KG1 (cell line): ENCODE data around the gene SIGLEC6.
A peak's percentile ranks its signal among the peaks of the same experiment; 100 is the strongest.
"Not testable (repeated sequence)": the region's sequence is repeated elsewhere in the genome, so short reads cannot be mapped to it uniquely, and the experiment has no call there.

ENCODE experiments used
- DNase-seq: peaks from one replicate; lab custom pipeline; 2025; lab: John Stamatoyannopoulos, UW

SIGLEC6 gene

GRCh38 chr19:51508059-51508733 is 23.3 kb downstream of the SIGLEC6 start:
- no peak for DNase-seq

DNA sequence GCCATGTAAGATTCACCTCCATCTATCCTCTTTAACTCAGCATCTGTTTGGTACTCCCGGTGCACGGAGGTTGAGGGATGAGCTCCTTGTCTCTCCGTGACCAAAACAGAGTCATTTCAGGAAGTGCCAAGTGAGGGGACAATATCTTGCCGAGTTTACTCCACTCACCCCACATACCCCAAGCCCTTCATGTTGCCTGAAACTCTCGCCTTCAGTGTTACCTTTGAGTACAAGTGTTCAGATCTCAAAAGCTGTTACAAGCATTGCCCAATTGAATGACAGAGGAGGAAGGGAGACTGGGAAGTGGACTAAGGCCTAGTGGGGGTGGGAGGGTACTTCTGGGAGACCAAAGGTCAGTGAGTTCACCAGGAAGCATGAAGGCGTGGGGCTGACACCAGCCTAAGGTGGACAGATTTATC is 23.8 kb downstream of the SIGLEC6 start:
- DNase-seq: no peak

DNA sequence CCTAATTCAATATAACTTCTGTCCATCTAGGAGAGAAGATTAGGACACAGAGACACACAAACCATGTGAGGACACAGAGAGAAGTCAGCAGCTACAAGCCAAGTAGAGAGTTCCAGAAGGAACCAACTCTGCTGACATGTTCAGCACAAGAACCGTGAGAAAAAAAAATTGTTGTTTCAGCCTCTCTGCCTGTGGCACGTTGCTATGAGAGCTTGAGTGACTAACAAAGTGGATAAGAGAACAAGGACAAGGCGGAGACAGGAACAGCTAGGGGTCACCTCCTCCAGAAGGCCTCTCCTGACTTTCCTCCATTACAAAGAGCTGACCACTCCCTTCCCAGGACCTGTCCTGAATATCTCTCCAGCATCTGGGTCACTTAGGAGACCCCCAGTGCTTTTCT is 24.3 kb downstream of the SIGLEC6 start:
- no peak for DNase-seq

DNA sequence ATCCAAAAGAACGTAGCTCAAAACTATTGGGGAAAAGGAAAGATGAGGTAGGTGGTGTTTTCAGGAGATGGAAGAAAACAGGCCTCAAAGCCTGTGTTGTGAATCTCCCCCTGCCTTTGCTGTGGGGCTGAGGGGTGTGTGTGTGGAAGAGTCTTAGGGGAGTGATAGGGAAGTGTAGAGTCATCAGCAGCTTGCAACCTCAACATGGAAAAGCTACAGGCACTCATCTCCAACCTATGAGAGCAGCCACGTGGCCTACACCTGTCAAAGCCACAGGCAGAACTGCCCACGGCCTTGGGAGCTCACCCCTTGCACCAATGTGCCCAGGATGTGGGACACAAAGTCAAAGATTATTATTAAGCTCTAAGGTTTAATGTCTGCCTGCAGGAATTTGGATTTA is 25.6 kb downstream of the SIGLEC6 start:
- no peak for DNase-seq

GRCh38 chr19:51503896-51504295 is 27.6 kb downstream of the SIGLEC6 start:
- no peak for DNase-seq

DNA sequence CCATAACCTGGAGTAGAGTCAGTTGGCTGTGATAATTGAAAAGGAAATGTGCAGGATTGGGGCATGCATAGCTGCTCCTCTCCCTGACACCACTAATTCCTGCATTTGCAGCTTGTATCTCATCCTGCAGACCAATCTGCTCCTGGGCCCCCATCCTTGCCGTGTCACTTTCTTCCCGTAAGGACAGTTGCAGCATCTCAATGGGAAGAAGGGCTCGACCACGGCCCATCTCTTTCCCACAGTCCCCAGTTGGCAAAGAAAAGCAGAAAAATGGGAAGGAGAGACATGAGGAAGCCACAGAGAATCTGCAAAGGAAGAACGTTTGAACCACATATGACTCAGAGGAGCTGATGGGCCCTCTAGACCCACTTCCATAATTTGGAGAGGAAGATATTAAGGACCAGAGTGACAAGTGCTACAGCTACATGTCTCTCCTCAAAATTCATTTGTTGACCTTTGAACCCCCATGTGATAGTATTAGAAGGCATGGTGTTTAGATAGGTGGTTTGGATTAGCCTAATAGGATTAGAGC is 28.1 kb downstream of the SIGLEC6 start:
- DNase-seq: peak; percentile 50

DNA sequence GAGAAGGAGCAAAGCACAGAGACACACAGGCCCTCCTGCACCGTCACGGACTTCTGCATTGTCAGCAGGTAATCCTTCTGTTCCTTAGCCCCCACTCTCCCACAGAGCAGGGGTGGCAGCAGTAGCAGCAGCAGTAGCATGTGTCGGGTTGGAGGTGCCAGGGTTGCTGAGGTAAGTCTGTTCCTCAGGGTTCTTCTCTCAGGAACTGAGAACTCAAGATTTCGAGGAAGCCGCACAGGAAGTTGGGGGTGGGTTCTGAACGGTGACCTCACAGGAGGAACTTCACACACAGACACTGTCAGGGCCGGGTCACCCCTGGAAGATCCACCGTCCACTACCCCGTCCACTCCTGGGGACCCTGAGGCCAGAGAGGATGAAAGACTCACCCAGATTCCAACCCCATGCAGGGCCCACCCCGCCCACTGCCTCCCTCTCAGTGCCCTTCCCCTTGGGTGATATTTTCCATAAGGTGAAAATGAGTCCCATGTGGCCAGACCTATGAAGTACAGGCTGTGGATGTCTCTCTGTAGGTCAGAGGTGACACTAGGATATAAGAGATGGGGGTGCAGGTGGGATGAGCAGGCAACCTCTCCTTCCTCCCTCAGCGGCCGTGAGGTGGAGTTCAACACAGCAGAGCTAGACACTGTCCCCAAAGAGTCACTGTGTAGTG is 29.7 kb downstream of the SIGLEC6 start, which contains the start of gene SIGLEC12:
Gene SIGLEC12, minus strand, starts transcription at position 207 of the 670 bp plus-strand sequence. Its CDS starts 67 bp downstream, at position 140.
- DNase-seq: peak; percentile 59

- not testable (repeated sequence) for DNase-seq
Observed at GRCh38 chr19:51500931-51501330, 30.5 kb downstream of the SIGLEC6 start.

DNA sequence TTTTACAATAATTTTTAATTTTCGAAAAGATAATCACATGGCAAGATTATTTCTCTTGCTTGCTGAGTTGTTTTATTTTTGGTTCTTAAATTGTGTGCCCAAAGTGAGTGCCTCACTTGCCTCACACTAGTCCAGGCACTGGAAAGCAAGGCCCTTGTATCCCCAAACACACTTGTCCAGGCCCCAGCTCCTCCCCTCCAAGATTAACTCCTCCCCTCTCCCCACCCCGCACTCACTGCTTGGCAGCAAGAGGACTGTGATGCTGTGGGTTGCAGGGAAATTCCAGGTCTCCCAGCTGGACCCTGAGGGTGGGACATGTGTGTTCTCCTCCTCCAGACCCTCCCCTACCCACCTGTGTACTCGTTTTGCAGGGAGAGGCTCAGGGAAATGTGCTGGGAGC is 33.8 kb downstream of the SIGLEC6 start:
- no peak for DNase-seq

DNA sequence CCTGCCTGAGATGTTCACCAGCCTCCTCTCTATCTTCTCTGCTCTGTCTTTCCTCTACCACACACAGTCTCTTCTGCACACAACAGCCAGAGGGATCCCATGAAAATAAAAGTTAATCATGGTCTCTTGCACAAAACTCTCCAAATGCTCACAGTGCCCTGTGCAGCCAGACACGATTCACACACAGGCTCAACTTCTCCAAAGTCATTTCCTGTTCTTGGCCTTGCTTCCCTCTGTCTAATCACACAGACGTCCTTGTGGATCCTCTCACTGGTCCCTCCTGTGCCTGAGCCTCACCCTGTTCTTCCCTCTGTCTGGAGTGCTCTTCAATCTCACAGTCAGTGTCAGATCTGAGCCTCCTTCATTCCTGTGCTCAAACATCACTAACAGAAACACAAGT is 37.7 kb downstream of the SIGLEC6 start:
- DNase-seq: no peak

DNA sequence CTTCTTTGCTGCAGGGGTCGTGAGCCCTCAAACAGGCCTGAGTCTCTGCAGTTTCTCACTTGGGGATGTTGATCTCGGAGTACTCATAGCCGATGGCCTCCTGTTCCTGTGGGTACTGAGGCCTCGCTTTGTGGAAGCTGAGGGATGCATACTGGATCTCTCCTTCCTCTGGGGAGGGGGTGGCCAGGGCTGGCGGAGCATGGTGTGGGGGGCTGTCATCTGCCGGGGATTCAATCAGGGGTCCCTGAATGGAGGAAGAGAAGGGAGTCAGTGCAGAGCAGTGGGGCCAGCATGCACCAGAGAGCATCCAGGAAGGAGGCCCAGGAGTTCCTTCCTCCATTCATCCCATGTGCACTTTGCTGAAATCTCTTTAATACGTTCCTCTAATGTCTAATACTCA is 39.9 kb downstream of the SIGLEC6 start:
- no peak for DNase-seq

DNA sequence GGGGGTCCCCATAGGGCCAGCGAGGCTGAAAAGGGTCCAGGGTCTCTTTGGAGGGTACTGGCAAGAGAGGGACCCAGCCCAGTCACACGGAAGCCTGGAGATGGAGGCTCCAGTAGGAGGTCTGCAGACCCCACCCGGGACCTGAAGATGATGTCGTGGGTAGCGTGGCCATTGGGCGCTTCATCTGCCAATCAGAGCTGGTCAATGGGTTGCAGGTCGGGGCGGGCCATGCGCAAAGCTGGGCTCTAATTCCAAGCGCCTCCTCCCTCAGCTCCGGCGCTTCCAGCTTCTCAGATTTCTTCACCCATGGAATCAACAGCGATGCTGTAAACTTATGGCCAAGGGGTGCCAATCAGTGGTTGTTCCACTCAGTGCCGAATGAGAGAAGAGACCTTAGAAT is 40.8 kb downstream of the SIGLEC6 start:
- DNase-seq: no peak

GRCh38 chr19:51489113-51489512 is 42.4 kb downstream of the SIGLEC6 start:
- DNase-seq: no peak

DNA sequence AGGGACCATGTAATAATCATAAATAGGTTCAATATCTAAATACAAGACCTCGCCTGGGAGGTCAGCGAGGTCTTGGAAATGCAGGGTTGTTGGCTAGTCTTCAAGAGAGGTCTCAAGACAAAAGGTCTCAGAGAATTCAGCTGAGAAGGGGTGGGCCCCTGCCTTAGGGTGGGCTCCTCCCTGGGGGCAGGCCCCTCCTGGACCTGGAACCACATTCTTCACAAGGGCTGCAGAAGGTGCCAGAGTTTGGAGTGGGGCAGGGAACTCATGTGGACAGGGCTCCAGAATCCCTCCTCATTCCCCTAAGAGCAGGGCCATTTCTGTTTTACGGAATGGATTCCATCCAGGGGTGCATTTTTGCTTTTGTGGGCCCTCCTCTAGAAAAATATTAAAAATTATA is 43.0 kb downstream of the SIGLEC6 start:
- DNase-seq: no peak

DNA sequence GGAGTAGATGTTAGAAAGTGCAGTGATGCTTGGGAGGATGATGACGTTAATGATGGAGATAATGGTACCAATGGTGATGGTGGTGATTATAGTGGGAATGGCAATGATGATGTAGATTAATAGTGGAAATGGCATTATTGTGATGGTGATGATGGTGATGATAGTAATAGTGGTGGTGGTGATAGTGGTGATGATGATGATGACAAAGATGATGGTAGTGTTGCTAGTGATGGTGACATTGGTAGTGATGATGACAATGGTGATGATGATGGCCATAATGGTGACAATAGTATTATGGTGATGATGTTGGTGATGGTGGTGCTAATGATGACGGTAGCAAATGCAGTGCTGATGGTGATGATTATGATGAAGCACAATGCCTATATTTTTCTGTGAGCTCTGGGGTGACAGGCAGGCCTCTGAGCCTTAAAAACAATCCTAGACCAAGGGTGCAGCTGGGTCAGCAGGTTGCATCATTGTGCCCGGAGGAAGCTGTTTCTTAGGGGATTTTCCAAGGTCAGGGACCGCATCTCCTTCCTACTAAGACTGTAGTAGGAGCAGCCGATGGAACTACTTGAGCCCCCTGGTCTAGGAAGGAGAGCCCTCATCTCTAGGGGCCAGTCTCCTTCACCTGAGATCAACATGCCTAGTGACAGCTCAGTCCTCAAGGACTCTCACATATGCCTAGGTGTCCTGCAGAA is 45.4 kb downstream of the SIGLEC6 start:
- no peak for DNase-seq

GRCh38 chr19:51480590-51480989 is 50.9 kb downstream of the SIGLEC6 start:
- no peak for DNase-seq

DNA sequence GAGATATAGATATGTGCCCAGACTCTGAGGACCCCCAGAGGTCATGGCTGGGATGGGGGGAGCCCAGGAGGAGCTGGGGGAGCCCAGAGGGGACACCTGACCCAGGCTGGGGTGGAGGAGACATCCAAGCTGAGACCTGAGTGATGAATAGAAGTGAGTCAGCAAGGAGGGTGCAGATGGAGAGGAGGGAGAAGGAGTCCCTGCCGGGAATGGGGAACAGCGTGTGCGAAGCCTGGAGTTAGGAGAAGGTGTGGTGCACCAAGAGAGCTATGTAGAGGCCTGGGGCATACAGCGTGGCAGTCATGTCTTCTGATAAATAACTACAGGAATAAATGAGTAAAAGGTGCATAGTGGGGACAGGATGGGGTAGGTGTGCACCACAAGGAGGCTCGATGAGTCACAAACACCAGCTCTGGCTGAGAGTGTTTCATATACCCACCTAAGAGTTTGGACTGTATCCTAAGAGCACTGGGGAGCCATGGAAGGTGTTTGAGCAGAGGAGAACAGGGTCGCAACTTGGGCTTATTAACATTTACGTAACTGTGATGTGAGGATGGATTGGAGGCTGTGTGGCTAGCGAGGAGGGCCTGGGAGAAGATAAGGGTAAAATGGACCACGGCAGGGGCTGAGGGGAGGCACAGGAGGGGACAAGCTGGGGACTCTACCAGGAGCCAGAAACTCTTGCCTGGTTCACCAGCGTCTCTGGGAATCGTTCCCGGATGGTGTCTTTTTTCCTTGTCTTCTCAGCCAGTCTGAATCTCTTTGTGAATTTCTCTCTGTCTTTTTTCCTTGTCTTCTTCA is 51.7 kb downstream of the SIGLEC6 start:
- DNase-seq: no peak

DNA sequence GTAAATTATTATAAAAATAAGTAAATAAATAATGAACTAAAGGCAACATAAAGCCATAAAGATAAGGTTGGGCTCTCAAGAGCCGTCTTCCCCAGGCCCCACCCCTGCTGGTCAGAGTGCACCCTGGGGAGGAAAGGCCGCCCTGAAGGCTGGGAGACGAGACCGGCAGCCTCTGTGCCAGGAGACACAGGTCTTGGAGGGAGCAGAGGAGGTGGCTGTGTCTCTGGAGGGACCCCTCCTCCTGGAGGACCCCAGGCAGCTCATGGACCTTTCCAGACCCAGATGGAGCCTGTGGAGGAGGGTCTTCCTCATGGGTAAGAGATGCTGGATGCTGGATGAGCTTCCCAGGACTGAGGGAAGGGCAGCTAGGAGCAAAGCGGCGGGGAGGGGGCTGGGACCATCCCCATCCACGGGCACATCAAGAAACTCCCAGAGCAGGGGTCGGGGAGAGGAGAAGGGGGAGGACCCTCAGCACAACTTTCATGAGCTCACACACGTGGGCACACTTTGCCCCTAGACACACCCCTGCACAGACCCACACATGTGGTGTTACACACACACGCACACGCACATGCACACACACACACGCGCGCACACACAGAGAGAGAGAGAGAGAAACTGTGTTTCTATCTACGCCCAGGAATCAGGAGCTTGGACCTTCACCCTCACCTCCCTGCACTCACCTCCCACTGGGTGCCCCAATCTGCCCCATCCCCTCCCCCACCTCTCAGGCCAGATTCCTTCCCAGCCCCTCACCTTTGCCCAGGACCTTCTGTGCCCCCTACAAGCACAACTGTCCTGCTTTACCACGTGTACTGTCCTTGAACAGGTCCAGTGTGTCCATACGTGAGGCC is 52.9 kb downstream of the SIGLEC6 start, which contains the start of gene CEACAM18:
Gene CEACAM18, plus strand, starts transcription at position 159 of the 854 bp plus-strand sequence.
- DNase-seq: no peak

DNA sequence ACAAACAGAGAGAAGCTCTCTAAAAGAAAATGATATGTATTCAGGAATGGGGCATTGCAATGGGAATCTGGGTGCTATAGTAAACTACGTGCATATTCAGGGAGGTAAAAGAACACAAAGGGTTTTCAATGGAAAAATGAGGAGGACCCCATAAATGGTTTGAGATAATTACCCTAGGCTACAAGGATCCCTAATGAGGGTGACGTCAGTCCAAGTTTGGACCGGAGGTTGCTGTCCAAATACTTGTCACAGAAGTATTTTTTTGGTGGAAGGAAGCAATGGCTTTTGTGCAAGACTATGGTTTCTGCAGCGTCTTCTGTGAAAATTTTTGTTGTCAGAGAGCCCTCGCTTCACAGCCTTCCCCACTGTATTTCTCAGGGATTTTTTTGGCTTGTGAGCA is 54.1 kb downstream of the SIGLEC6 start:
- no peak for DNase-seq

GRCh38 chr19:51476164-51476563 is 55.3 kb downstream of the SIGLEC6 start:
- no peak for DNase-seq
